Body of pancreas (tissue), 4 donors: Measurements from ENCODE around the gene MVD. TPM values are rescaled to one million over a fixed set of nuclear protein-coding genes. Genes with fewer than 3 reads are reported as not detected.

Experiments
- ATAC-seq: fragments of 150-250 bp; one replicate; pipeline ENCODE4 v1.9.1; 2016
- DNase-seq, 4 donors: peaks; one replicate each; pipeline ENCODE4 v3.0.0-alpha.2; 2019
- H3K27ac ChIP-seq, 4 donors: fragments of 200-600 bp; sonication (generic); 1 replicate in 3 of 4; 2 replicates in 1 of 4; pipeline versions ENCODE4 v1.5.1 to v1.6.1; 2016 to 2019; ENCODE audit warnings: mild to moderate bottlenecking in 1 of 4, mixed read lengths in 1 of 4, moderate library complexity in 1 of 4
- H3K27me3 ChIP-seq, 2 donors: fragments of 200-600 bp; sonication (generic); one replicate each; pipeline ENCODE4 v1.6.0; 2016; ENCODE audit warnings: mild to moderate bottlenecking in 1 of 2
- H3K36me3 ChIP-seq, 2 donors: fragments of 200-600 bp; sonication (generic); replicated peaks in 1 of 2; 2 replicates each; pipeline ENCODE4 v1.5.1; 2016; ENCODE audit warnings: low read depth in 2 of 2; ENCODE audit not compliant: insufficient read depth in 1 of 2
- H3K4me1 ChIP-seq: fragments of 200-600 bp; sonication (generic); one replicate; pipeline ENCODE4 v1.6.0; 2016
- H3K4me3 ChIP-seq, 2 donors: fragments of 200-600 bp; sonication (generic); 1 replicate in 1 of 2; 2 replicates in 1 of 2; pipeline ENCODE4 v1.5.1; 2016 to 2019
- H3K9me3 ChIP-seq, 3 donors: fragments of 200-600 bp; sonication (generic); 1 replicate in 2 of 3; 2 replicates in 1 of 3; pipeline ENCODE4 v1.5.1; 2016
- POLR2A ChIP-seq, 3 donors: fragments of 450-650 bp; IDR thresholded peaks; one replicate each; pipeline ENCODE4 v1.6.1; 2016; ENCODE audit warnings: antibody characterized with exemption in 3 of 3, mild to moderate bottlenecking in 2 of 3
- WGBS, 2 donors: methylation state at CpG; one replicate each; pipeline ENCODE4 v1.1.5; 2017; 5-methylcytosine and 5-hydroxymethylcytosine counted together
- intact Hi-C: fragments of 100-400 bp; cut with DNase I; formaldehyde crosslinking; loops from one replicate; pipeline ENCODE4 v1.15.1; 2023
- total RNA-seq, 2 donors: library from RNA; depleted of rRNA; stranded (reverse); fragments of >200 nt; gene quantifications; one replicate each; pipeline ENCODE4 v1.1.0, GENCODE V29; 2016
- TF ChIP-seq, protein P1 (sequence below), 7 experiments: fragments of 450-650 bp in 4 of 7; fragments of 200-600 bp in 3 of 7; sonication (generic) in 3 of 7; IDR thresholded peaks; one replicate each; pipeline ENCODE4 v1.5.1; 2016 to 2019; ENCODE audit warnings: antibody characterized with exemption in 7 of 7

MVD gene
- total RNA-seq, 2 donors from 2014 or later, result 16.9 to 28.7 TPM

GRCh38 chr16:88636488-88637265, 26.2 kb downstream of the MVD start:
- no peak for DNase-seq
- H3K27ac ChIP-seq, result no peak overlapping the region

GRCh38 chr16:88635671-88636319, 27.1 kb downstream of the MVD start:
- ATAC-seq (no peak), DNase-seq (no peak)
- H3K9me3 ChIP-seq, result no peaks in the 10 kb centered on the region
- H3K27me3 ChIP-seq, result no peaks in the 10 kb centered on the region
- no peak overlapping the region for H3K4me3 ChIP-seq
- intact Hi-C loops, result no loop called here
- H3K36me3 ChIP-seq, result peaks cover 0 to 10% of the 10 kb centered on the region in 2 donors
- 89 to 94% methylated on average over 11 to 15 of the region's 17 CpGs for WGBS, 2 donors
- no peak for TF ChIP-seq POLR2A (IDR thresholded peaks at IDR 0.05)
- TF ChIP-seq, protein P1, sequence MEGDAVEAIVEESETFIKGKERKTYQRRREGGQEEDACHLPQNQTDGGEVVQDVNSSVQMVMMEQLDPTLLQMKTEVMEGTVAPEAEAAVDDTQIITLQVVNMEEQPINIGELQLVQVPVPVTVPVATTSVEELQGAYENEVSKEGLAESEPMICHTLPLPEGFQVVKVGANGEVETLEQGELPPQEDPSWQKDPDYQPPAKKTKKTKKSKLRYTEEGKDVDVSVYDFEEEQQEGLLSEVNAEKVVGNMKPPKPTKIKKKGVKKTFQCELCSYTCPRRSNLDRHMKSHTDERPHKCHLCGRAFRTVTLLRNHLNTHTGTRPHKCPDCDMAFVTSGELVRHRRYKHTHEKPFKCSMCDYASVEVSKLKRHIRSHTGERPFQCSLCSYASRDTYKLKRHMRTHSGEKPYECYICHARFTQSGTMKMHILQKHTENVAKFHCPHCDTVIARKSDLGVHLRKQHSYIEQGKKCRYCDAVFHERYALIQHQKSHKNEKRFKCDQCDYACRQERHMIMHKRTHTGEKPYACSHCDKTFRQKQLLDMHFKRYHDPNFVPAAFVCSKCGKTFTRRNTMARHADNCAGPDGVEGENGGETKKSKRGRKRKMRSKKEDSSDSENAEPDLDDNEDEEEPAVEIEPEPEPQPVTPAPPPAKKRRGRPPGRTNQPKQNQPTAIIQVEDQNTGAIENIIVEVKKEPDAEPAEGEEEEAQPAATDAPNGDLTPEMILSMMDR (IDR thresholded peaks at IDR 0.05), result no peak
- H3K4me1 ChIP-seq, result peaks cover 18% of the 10 kb centered on the region
- H3K27ac ChIP-seq, result no peak overlapping the region

More at GRCh38 chr16:88636488-88637265, 26.2 kb downstream of the MVD start:
- Histone ChIP-seq H3K27me3 (no peaks in the 10 kb centered on the region), H3K9me3 (no peaks in the 10 kb centered on the region), H3K4me1 (peaks cover 18% of the 10 kb centered on the region), H3K4me3 (no peak overlapping the region), H3K36me3 (peaks cover 0 to 5% of the 10 kb centered on the region in 2 donors)
- no peak for TF ChIP-seq POLR2A (IDR thresholded peaks at IDR 0.05)
- TF ChIP-seq, protein P1 (IDR thresholded peaks at IDR 0.05), result no peak
- intact Hi-C loops, result no loop called here
- WGBS, 2 donors, result 81 to 92% methylated on average over 14 to 23 of the region's 23 CpGs
- no peak for ATAC-seq

DNA sequence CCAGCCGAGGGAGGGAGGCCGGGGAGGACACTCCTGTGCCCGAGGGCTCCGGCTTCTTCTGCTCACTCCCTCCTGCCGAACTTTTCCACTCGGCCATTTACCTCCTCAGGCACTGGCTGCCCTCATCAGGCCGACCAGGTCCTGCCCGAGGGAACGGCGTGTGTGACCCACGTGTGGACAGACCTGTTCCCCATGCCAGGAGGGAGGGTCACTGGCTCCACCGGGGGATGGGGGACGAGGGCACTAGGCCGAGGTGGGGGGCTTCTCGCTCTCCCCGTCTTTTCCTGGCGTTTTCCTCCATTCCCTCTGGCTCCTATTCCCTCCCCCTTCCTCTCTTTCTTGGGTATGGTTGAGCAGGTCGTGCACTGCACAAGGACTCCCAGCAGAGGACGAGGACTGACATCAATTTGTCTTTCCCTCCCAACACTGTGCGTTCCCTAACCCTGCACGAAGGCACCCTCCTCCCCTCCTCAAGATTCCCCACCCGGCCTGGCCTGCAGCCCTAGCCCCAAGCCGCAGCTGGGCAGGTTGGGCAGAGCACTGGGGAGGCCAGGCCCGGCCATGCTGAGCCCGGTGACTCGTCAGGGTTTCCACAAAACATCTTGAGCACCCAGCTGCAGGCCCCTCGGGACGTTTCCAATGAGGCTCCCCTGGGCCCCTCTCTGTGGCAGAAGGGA, 27.8 kb downstream of the MVD start:
- H3K27me3 ChIP-seq, result no peaks in the 10 kb centered on the region
- WGBS, 2 donors, result 74 to 91% methylated on average over 25 to 27 of the region's 28 CpGs
- H3K4me3 ChIP-seq, result no peak overlapping the region
- TF ChIP-seq POLR2A (IDR thresholded peaks at IDR 0.05), result no peak
- TF ChIP-seq, protein P1 (IDR thresholded peaks at IDR 0.05), result no peak
- ATAC-seq (no peak), DNase-seq (no peak)
- intact Hi-C loops, result no loop called here
- no peaks in the 10 kb centered on the region for H3K9me3 ChIP-seq
- peaks cover 0 to 15% of the 10 kb centered on the region in 2 donors for H3K36me3 ChIP-seq
- peaks cover 18% of the 10 kb centered on the region for H3K4me1 ChIP-seq
- H3K27ac ChIP-seq, result no peak overlapping the region

- Histone ChIP-seq H3K4me1 (peaks cover 16% of the 10 kb centered on the region), H3K36me3 (peaks cover 0 to 19% of the 10 kb centered on the region in 2 donors), H3K27ac (peak overlapping the region in 1 of 4 donors; percentile 56), H3K27me3 (no peaks in the 10 kb centered on the region), H3K9me3 (no peaks in the 10 kb centered on the region), H3K4me3 (no peak overlapping the region)
- WGBS, 2 donors, result 56 to 85% methylated on average over 70 to 79 of the region's 82 CpGs
- intact Hi-C loops, result no loop called here
- TF ChIP-seq POLR2A (IDR thresholded peaks at IDR 0.05), result no peak
- TF ChIP-seq, protein P1 (IDR thresholded peaks at IDR 0.05), result no peak
- no peak for DNase-seq
- no peak for ATAC-seq
Observed at GRCh38 chr16:88634141-88634993, 28.5 kb downstream of the MVD start.
